HCT116 (cell line): ENCODE data around the gene MIEN1. TPM values are rescaled to one million over a fixed set of nuclear protein-coding genes. Genes with fewer than 3 reads are reported as not detected.

Experiments
- ATAC-seq: fragments of 200-7000 bp; cut with Tn5 transposase; 2 replicates; pipeline ENCODE4 v1.9.1; 2020; ENCODE audit warnings: mild to moderate bottlenecking, moderate library complexity
- BruUV-seq: library from RNA; stranded (reverse); fragments of 400-500 nt; replicated peaks from 2 replicates; lab custom pipeline; 2021; lab: Mats Ljungman, UMichigan
- CTCF ChIA-PET: fragments of 300-600 bp; sonication (Branson Sonifier 250); formaldehyde crosslinking; loops from one replicate; lab custom pipeline; 2021; ENCODE audit warnings: antibody characterized with exemption; lab: Charles Lee
- POLR2A ChIA-PET: fragments of 300-600, 350-600 bp; sonication (Branson Sonifier 250); formaldehyde crosslinking; loops from one replicate; lab custom pipeline; 2021; ENCODE audit warnings: antibody characterized with exemption; lab: Charles Lee
- RAD21 ChIA-PET, 2 experiments: fragments of 300-600 bp; sonication (Branson Sonifier 250); formaldehyde crosslinking; loops; one replicate each; lab custom pipeline; 2023; ENCODE audit warnings: low total read pairs in 2 of 2; ENCODE audit not compliant: uncharacterized antibody in 2 of 2, unreplicated experiment in 2 of 2, low non-redundant PET in 1 of 2; lab: Charles Lee
- DNase-seq: peaks from one replicate; pipeline ENCODE4 v3.0.0-alpha.2; 2010; ENCODE audit warnings: low read depth, low spot score
- H2AFZ ChIP-seq: fragments of 200-600 bp; shearing (Covaris generic), sonication (generic); 2 replicates; pipeline ENCODE4 v1.6.1; 2017; ENCODE audit warnings: low read depth, mixed run types, mixed read lengths, antibody characterized with exemption, low read length; ENCODE audit not compliant: poor library complexity, severe bottlenecking
- H3K27ac ChIP-seq: 2 replicates; pipeline ENCODE4 v1.5.1; 2012; ENCODE audit warnings: low read depth, low read length
- H3K27me3 ChIP-seq: fragments of 200-600 bp; sonication (generic); 2 replicates; pipeline ENCODE4 v1.6.1; 2016; ENCODE audit warnings: mixed run types, low read length, mixed read lengths; ENCODE audit not compliant: insufficient read depth
- H3K36me3 ChIP-seq, 2 experiments: fragments of 200-500 bp in 1 of 2; fragments of 200-600 bp in 1 of 2; sonication (Bioruptor generic) in 1 of 2; sonication (generic) in 1 of 2; 2 replicates each; pipeline versions ENCODE4 v1.5.1 to v1.6.1; 2014 to 2016; ENCODE audit warnings: low read length in 2 of 2, inconsistent platforms in 1 of 2, mixed read lengths in 1 of 2, mixed run types in 1 of 2; ENCODE audit not compliant: insufficient read depth in 2 of 2, control insufficient read depth in 1 of 2
- H3K4me1 ChIP-seq, 2 experiments: fragments of 200-600 bp in 1 of 2; sonication (generic) in 1 of 2; 2 replicates each; pipeline versions ENCODE4 v1.5.1 to v1.6.1; 2012 to 2017; ENCODE audit warnings: low read length in 2 of 2, inconsistent platforms in 1 of 2, mild to moderate bottlenecking in 1 of 2, mixed read lengths in 1 of 2, mixed run types in 1 of 2, moderate library complexity in 1 of 2; ENCODE audit not compliant: insufficient read depth in 2 of 2, control insufficient read depth in 1 of 2
- H3K4me2 ChIP-seq: fragments of 200-600 bp; sonication (generic); 2 replicates; pipeline ENCODE4 v1.6.1; 2017; ENCODE audit warnings: mixed run types, low read length, mixed read lengths
- H3K4me3 ChIP-seq, 2 experiments: fragments of 200-600 bp in 1 of 2; sonication (generic) in 1 of 2; replicated peaks in 1 of 2; 2 replicates each; pipeline ENCODE4 v1.5.1; 2011 to 2016; ENCODE audit warnings: low read length in 2 of 2, control low read depth in 1 of 2, low read depth in 1 of 2, mild to moderate bottlenecking in 1 of 2, mixed read lengths in 1 of 2, mixed run types in 1 of 2
- H3K79me2 ChIP-seq: fragments of 200-600 bp; sonication (generic); 2 replicates; pipeline ENCODE4 v1.6.1; 2017; ENCODE audit warnings: mild to moderate bottlenecking, mixed run types, low read length, moderate library complexity, mixed read lengths; ENCODE audit not compliant: insufficient read depth
- H3K9ac ChIP-seq: fragments of 200-600 bp; sonication (generic); 2 replicates; pipeline ENCODE4 v1.6.1; 2016; ENCODE audit warnings: low read length, mixed read lengths
- H3K9me2 ChIP-seq: fragments of 200-600 bp; sonication (generic), shearing (Covaris generic); 2 replicates; pipeline ENCODE4 v1.6.1; 2017; ENCODE audit warnings: mixed run types, mild to moderate bottlenecking, moderate library complexity; ENCODE audit not compliant: insufficient read depth
- H3K9me3 ChIP-seq, 2 experiments: fragments of 200-500 bp in 1 of 2; fragments of 200-600 bp in 1 of 2; sonication (Bioruptor generic) in 1 of 2; sonication (generic) in 1 of 2; 2 replicates each; pipeline ENCODE4 v1.6.1; 2014 to 2017; ENCODE audit warnings: low read length in 2 of 2, mixed read lengths in 2 of 2, inconsistent platforms in 1 of 2, low read depth in 1 of 2, mild to moderate bottlenecking in 1 of 2, mixed run types in 1 of 2, moderate library complexity in 1 of 2; ENCODE audit not compliant: control insufficient read depth in 1 of 2, insufficient read depth in 1 of 2
- H4K20me1 ChIP-seq: fragments of 200-600 bp; sonication (generic), shearing (Covaris generic); 2 replicates; pipeline ENCODE4 v1.6.1; 2017; ENCODE audit warnings: mixed run types, mild to moderate bottlenecking, moderate library complexity; ENCODE audit not compliant: insufficient read depth
- CEBPB ChIP-seq: IDR thresholded peaks from 2 replicates; pipeline ENCODE4 v1.6.1; 2012; ENCODE audit warnings: low read depth
- EGR1 ChIP-seq: IDR thresholded peaks from 2 replicates; pipeline ENCODE4 v1.6.1; 2012; ENCODE audit warnings: low read depth
- ELF1 ChIP-seq: IDR thresholded peaks from 2 replicates; pipeline ENCODE4 v1.6.1; 2012; ENCODE audit warnings: low read depth, borderline replicate concordance
- EZH2phosphoT487 ChIP-seq: fragments of 200-600 bp; IDR thresholded peaks from 2 replicates; pipeline ENCODE4 v1.6.1; 2018; ENCODE audit warnings: antibody characterized with exemption, borderline replicate concordance
- POLR2A ChIP-seq: IDR thresholded peaks from 2 replicates; pipeline ENCODE4 v1.7.0; 2011; ENCODE audit warnings: borderline replicate concordance; ENCODE audit not compliant: insufficient read depth, insufficient read length; ENCODE audit errors: extremely low read depth
- SIN3A ChIP-seq: IDR thresholded peaks from 2 replicates; pipeline ENCODE4 v1.6.1; 2012; ENCODE audit warnings: low read depth
- SP1 ChIP-seq: IDR thresholded peaks from 2 replicates; pipeline ENCODE4 v1.6.1; 2012; ENCODE audit warnings: low read depth
- SRF ChIP-seq: IDR thresholded peaks from 2 replicates; pipeline ENCODE4 v1.6.1; 2012; ENCODE audit warnings: low read depth
- YY1 ChIP-seq: IDR thresholded peaks from 2 replicates; pipeline ENCODE4 v1.6.1; 2011; ENCODE audit warnings: low read length, low read depth, moderate library complexity, mild to moderate bottlenecking; ENCODE audit not compliant: insufficient replicate concordance; ENCODE audit errors: extremely low read depth
- ZBTB33 ChIP-seq: IDR thresholded peaks from 2 replicates; pipeline ENCODE4 v1.6.1; 2011; ENCODE audit warnings: mild to moderate bottlenecking, low read length, moderate library complexity; ENCODE audit not compliant: insufficient replicate concordance; ENCODE audit errors: extremely low read depth
- ZNF274 ChIP-seq: fragments of 200-500 bp; sonication (Bioruptor generic); IDR thresholded peaks from 2 replicates; pipeline ENCODE4 v1.6.1; 2014; ENCODE audit warnings: mild to moderate bottlenecking, low read depth, low read length, inconsistent platforms
- intact Hi-C: fragments of 100-400 bp; cut with micrococcal nuclease; formaldehyde crosslinking; loops from 2 replicates; pipeline ENCODE4 v1.10.0; 2022
- total RNA-seq: library from RNA; stranded (reverse); gene quantifications from one replicate; pipeline ENCODE4 v1.2.1, GENCODE V29; 2021; ENCODE audit not compliant: unreplicated experiment
- TF ChIP-seq, protein P1 (sequence below): IDR thresholded peaks from 2 replicates; pipeline ENCODE4 v1.6.1; 2012
- TF ChIP-seq, protein P2 (sequence below): IDR thresholded peaks from 2 replicates; pipeline ENCODE4 v1.6.1; 2012; ENCODE audit warnings: low read depth
- TF ChIP-seq, protein P3 (sequence below): IDR thresholded peaks from 2 replicates; pipeline ENCODE4 v1.6.1; 2012

MIEN1 gene
- total RNA-seq, 1 experiment from 2014 or later, result 73.9 TPM

- no TSS peak for BruUV-seq
- Histone ChIP-seq H3K9me3 (no peaks in the 10 kb centered on the region), H4K20me1 (no peaks in the 10 kb centered on the region), H3K4me2 (no peak overlapping the region), H3K9me2 (no peaks in the 10 kb centered on the region), H2AFZ (no peak overlapping the region), H3K9ac (no peak overlapping the region), H3K4me3 (no peak overlapping the region), H3K27me3 (peaks cover 11% of the 10 kb centered on the region; the same call in 1 of the 2 replicates)
- ChIA-PET RAD21 (no interaction called here), CTCF (no interaction called here)
- ATAC-seq, result no peak
- intact Hi-C loops, result no loop called here
- TF ChIP-seq YY1 (no peak), ELF1 (no peak), EGR1 (no peak), SIN3A (no peak), ZNF274 (no peak), CEBPB (no peak), ZBTB33 (no peak), SP1 (no peak), POLR2A (no peak), SRF (no peak), EZH2phosphoT487 (no peak)
- TF ChIP-seq, protein P1, sequence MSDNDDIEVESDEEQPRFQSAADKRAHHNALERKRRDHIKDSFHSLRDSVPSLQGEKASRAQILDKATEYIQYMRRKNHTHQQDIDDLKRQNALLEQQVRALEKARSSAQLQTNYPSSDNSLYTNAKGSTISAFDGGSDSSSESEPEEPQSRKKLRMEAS, result no peak
- TF ChIP-seq, protein P2, sequence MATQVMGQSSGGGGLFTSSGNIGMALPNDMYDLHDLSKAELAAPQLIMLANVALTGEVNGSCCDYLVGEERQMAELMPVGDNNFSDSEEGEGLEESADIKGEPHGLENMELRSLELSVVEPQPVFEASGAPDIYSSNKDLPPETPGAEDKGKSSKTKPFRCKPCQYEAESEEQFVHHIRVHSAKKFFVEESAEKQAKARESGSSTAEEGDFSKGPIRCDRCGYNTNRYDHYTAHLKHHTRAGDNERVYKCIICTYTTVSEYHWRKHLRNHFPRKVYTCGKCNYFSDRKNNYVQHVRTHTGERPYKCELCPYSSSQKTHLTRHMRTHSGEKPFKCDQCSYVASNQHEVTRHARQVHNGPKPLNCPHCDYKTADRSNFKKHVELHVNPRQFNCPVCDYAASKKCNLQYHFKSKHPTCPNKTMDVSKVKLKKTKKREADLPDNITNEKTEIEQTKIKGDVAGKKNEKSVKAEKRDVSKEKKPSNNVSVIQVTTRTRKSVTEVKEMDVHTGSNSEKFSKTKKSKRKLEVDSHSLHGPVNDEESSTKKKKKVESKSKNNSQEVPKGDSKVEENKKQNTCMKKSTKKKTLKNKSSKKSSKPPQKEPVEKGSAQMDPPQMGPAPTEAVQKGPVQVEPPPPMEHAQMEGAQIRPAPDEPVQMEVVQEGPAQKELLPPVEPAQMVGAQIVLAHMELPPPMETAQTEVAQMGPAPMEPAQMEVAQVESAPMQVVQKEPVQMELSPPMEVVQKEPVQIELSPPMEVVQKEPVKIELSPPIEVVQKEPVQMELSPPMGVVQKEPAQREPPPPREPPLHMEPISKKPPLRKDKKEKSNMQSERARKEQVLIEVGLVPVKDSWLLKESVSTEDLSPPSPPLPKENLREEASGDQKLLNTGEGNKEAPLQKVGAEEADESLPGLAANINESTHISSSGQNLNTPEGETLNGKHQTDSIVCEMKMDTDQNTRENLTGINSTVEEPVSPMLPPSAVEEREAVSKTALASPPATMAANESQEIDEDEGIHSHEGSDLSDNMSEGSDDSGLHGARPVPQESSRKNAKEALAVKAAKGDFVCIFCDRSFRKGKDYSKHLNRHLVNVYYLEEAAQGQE, result no peak
- TF ChIP-seq, protein P3, sequence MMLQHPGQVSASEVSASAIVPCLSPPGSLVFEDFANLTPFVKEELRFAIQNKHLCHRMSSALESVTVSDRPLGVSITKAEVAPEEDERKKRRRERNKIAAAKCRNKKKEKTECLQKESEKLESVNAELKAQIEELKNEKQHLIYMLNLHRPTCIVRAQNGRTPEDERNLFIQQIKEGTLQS, result no peak
- TF ChIP-seq, all 23 proteins: peak for 0
- H3K79me2 ChIP-seq, result no peaks in the 10 kb centered on the region
- no peak for DNase-seq
- H3K4me1 ChIP-seq, result peaks cover 12 to 28% of the 10 kb centered on the region in 2 experiments
- no peak overlapping the region for H3K27ac ChIP-seq
- POLR2A ChIA-PET, result no interaction called here
- no peaks in the 10 kb centered on the region for H3K36me3 ChIP-seq
Measured at GRCh38 chr17:39772987-39773934, 42.9 kb upstream of the MIEN1 start.
